H9 (cell line): ENCODE measurements around the gene COL4A2. TPM values are rescaled to one million over a fixed set of nuclear protein-coding genes. Genes with fewer than 3 reads are reported as not detected.

ENCODE experiments used
- DNase-seq: peaks from one replicate; pipeline ENCODE4 v3.0.0-alpha.2; 2017
- H2AFZ ChIP-seq: one replicate; pipeline ENCODE4 v1.6.1; 2013; ENCODE audit warnings: mild to moderate bottlenecking, low read length, control low read depth, moderate library complexity
- H2AK5ac ChIP-seq: 2 replicates; pipeline ENCODE4 v1.6.1; 2013; ENCODE audit warnings: low read length, control low read depth, mixed read lengths; ENCODE audit not compliant: insufficient read length
- H2BK120ac ChIP-seq: one replicate; pipeline ENCODE4 v1.6.1; 2013; ENCODE audit warnings: low read depth, mild to moderate bottlenecking, low read length, control low read depth, inconsistent platforms; ENCODE audit not compliant: poor library complexity, severe bottlenecking
- H2BK12ac ChIP-seq: 2 replicates; pipeline ENCODE4 v1.6.1; 2013; ENCODE audit warnings: low read length, control low read depth, mixed read lengths, low read depth; ENCODE audit not compliant: insufficient read length
- H2BK15ac ChIP-seq: 2 replicates; pipeline ENCODE4 v1.6.1; 2013; ENCODE audit warnings: low read depth, low read length, control low read depth
- H2BK20ac ChIP-seq: one replicate; pipeline ENCODE4 v1.6.1; 2013; ENCODE audit warnings: low read depth, mild to moderate bottlenecking, low read length, control low read depth, inconsistent platforms; ENCODE audit not compliant: poor library complexity, severe bottlenecking
- H2BK5ac ChIP-seq: 2 replicates; pipeline ENCODE4 v1.6.1; 2013; ENCODE audit warnings: low read length, control low read depth, mixed read lengths; ENCODE audit not compliant: insufficient read length
- H3K14ac ChIP-seq: 2 replicates; pipeline ENCODE4 v1.6.1; 2013; ENCODE audit warnings: low read length, control low read depth; ENCODE audit not compliant: insufficient read depth
- H3K18ac ChIP-seq: 2 replicates; pipeline ENCODE4 v1.6.1; 2013; ENCODE audit warnings: low read depth, mild to moderate bottlenecking, mixed read lengths, low read length, control low read depth; ENCODE audit not compliant: insufficient read length
- H3K23ac ChIP-seq: 2 replicates; pipeline ENCODE4 v1.6.1; 2013; ENCODE audit warnings: low read length, control low read depth, mixed read lengths, low read depth; ENCODE audit not compliant: insufficient read length
- H3K23me2 ChIP-seq: 2 replicates; pipeline ENCODE4 v1.6.1; 2013; ENCODE audit warnings: low read depth, mild to moderate bottlenecking, mixed read lengths, low read length, control low read depth; ENCODE audit not compliant: insufficient read length, poor library complexity, severe bottlenecking
- H3K27ac ChIP-seq: 2 replicates; pipeline ENCODE4 v1.5.1; 2013; ENCODE audit warnings: low read length, control low read depth, mixed read lengths, low read depth; ENCODE audit not compliant: insufficient read length
- H3K27me3 ChIP-seq: 2 replicates; pipeline ENCODE4 v1.6.1; 2013; ENCODE audit warnings: low read length, control low read depth, inconsistent platforms; ENCODE audit not compliant: insufficient read depth
- H3K4ac ChIP-seq: 2 replicates; pipeline ENCODE4 v1.6.1; 2013; ENCODE audit warnings: low read depth, mild to moderate bottlenecking, control low read depth, inconsistent platforms, low read length, moderate library complexity
- H3K4me1 ChIP-seq: 2 replicates; pipeline ENCODE4 v1.6.1; 2013; ENCODE audit warnings: low read length, control low read depth, inconsistent platforms; ENCODE audit not compliant: insufficient read depth
- H3K4me2 ChIP-seq: 2 replicates; pipeline ENCODE4 v1.6.1; 2013; ENCODE audit warnings: low read length, control low read depth, mixed read lengths; ENCODE audit not compliant: insufficient read length, insufficient read depth
- H3K56ac ChIP-seq: 2 replicates; pipeline ENCODE4 v1.6.1; 2013; ENCODE audit warnings: low read depth, mild to moderate bottlenecking, mixed read lengths, low read length, control low read depth; ENCODE audit not compliant: insufficient read length
- H3K79me1 ChIP-seq: 2 replicates; pipeline ENCODE4 v1.6.1; 2013; ENCODE audit warnings: low read depth, mild to moderate bottlenecking, moderate library complexity, low read length, control low read depth, inconsistent platforms; ENCODE audit not compliant: insufficient read depth, poor library complexity, severe bottlenecking
- H3K79me2 ChIP-seq: 2 replicates; pipeline ENCODE4 v1.6.1; 2013; ENCODE audit warnings: low read length, control low read depth, inconsistent platforms; ENCODE audit not compliant: insufficient read depth
- H3K9ac ChIP-seq: 2 replicates; pipeline ENCODE4 v1.6.1; 2013; ENCODE audit warnings: low read length, control low read depth, mixed read lengths; ENCODE audit not compliant: insufficient read length; ENCODE audit errors: extremely low read depth
- H3K9me3 ChIP-seq: one replicate; pipeline ENCODE4 v1.6.1; 2013; ENCODE audit warnings: low read depth, low read length, inconsistent platforms; ENCODE audit not compliant: control insufficient read depth
- H3T11ph ChIP-seq: one replicate; pipeline ENCODE4 v1.6.1; 2013; ENCODE audit warnings: mild to moderate bottlenecking, low read length, control low read depth, inconsistent platforms
- H4K20me1 ChIP-seq: one replicate; pipeline ENCODE4 v1.6.1; 2013; ENCODE audit not compliant: control insufficient read depth, insufficient read length, insufficient read depth
- H4K5ac ChIP-seq: 2 replicates; pipeline ENCODE4 v1.6.1; 2013; ENCODE audit warnings: low read depth, mild to moderate bottlenecking, mixed read lengths, low read length, control low read depth; ENCODE audit not compliant: insufficient read length
- H4K8ac ChIP-seq: replicated peaks from 2 replicates; pipeline ENCODE4 v1.6.1; 2013; ENCODE audit warnings: low read length, control low read depth, mixed read lengths, low read depth; ENCODE audit not compliant: insufficient read length
- H4K91ac ChIP-seq: 2 replicates; pipeline ENCODE4 v1.6.1; 2013; ENCODE audit warnings: low read depth, mild to moderate bottlenecking, moderate library complexity, mixed read lengths, low read length, control low read depth; ENCODE audit not compliant: insufficient read length
- H3K27ac Mint-ChIP-seq, 3 experiments: 2 replicates in 2 of 3; 3 replicates in 1 of 3; pipeline ENCODE4 v1.8.0; 2020 to 2021; ENCODE audit warnings: mixed read lengths in 3 of 3, mild to moderate bottlenecking in 1 of 3, moderate library complexity in 1 of 3
- H3K27me3 Mint-ChIP-seq: 2 replicates; pipeline ENCODE4 v1.8.0; 2021; ENCODE audit warnings: low read depth, mild to moderate bottlenecking, moderate library complexity, mixed read lengths
- H3K36me3 Mint-ChIP-seq, 3 experiments: 2 replicates in 2 of 3; 3 replicates in 1 of 3; pipeline ENCODE4 v1.8.0; 2020 to 2021; ENCODE audit warnings: low read depth in 3 of 3, mixed read lengths in 3 of 3; ENCODE audit not compliant: insufficient read depth in 1 of 3
- H3K4me1 Mint-ChIP-seq, 2 experiments: 2 replicates each; pipeline ENCODE4 v1.8.0; 2020; ENCODE audit warnings: mixed read lengths in 2 of 2
- H3K4me3 Mint-ChIP-seq, 2 experiments: 2 replicates in 1 of 2; 3 replicates in 1 of 2; pipeline ENCODE4 v1.8.0; 2020 to 2021; ENCODE audit warnings: mild to moderate bottlenecking in 2 of 2, mixed read lengths in 2 of 2, moderate library complexity in 1 of 2
- H3K9me3 Mint-ChIP-seq, 2 experiments: 2 replicates in 1 of 2; 3 replicates in 1 of 2; pipeline ENCODE4 v1.8.0; 2020; ENCODE audit warnings: mild to moderate bottlenecking in 2 of 2, mixed read lengths in 2 of 2, moderate library complexity in 1 of 2
- WGBS: extraction: QIAGEN DNeasy Blood & Tissue Kit; methylation state at CpG from one replicate; pipeline ENCODE4 v1.1.7; 2013; ENCODE audit warnings: missing lambda C conversion rate, low lambda C conversion rate, mixed read lengths; ENCODE audit not compliant: insufficient read length; ENCODE audit errors: extremely low coverage; 5-methylcytosine and 5-hydroxymethylcytosine counted together
- total RNA-seq: library from RNA; stranded (reverse); gene quantifications from 2 replicates; pipeline ENCODE4 v1.2.1, GENCODE V29; 2021
- TF ChIP-seq, protein P1 (sequence below): fragments of 200-600 bp; sonication (generic); conservative IDR thresholded peaks from 3 replicates; pipeline ENCODE4 v1.8.0; 2021; ENCODE audit warnings: antibody characterized with exemption, mild to moderate bottlenecking

COL4A2 gene
- total RNA-seq, 1 experiment from 2014 or later, result 76.5 TPM

GRCh38 chr13:110559429-110559943 lies 252.4 kb downstream of the COL4A2 start:
- Histone ChIP-seq H4K5ac (no peak overlapping the region), H3K79me2 (peaks cover 8% of the 10 kb centered on the region; the same call in 1 of the 2 replicates), H2AK5ac (no peak overlapping the region), H3K27ac (no peak overlapping the region), H3K9ac (no peak overlapping the region), H2BK12ac (no peak overlapping the region), H3K23ac (no peak overlapping the region), H3K14ac (no peak overlapping the region; the same call in 1 of the 2 replicates), H2BK15ac (no peak overlapping the region), H3K9me3 (no peaks in the 10 kb centered on the region), H3K56ac (no peak overlapping the region), H2BK5ac (no peak overlapping the region), H3K27me3 (no peaks in the 10 kb centered on the region; the same call in 1 of the 2 replicates), H2BK120ac (no peak overlapping the region), H4K8ac (no peak overlapping the region), H2AFZ (no peak overlapping the region), H2BK20ac (no peak overlapping the region), H3K4me1 (peaks cover 10% of the 10 kb centered on the region; the same call in 1 of the 2 replicates), H3K4me2 (peak overlapping the region; percentile 88), H3K4ac (no peak overlapping the region), H4K20me1 (no peaks in the 10 kb centered on the region), H3K79me1 (no peaks in the 10 kb centered on the region), H3K18ac (no peak overlapping the region), H3K23me2 (peaks cover 4% of the 10 kb centered on the region), H4K91ac (no peak overlapping the region), H3T11ph (no peak overlapping the region)
- Mint-ChIP-seq H3K27me3 (peaks cover 15% of the 10 kb centered on the region), H3K27ac (no peak overlapping the region), H3K4me1 (peaks cover 22 to 46% of the 10 kb centered on the region in 2 experiments), H3K36me3 (peaks cover 8 to 17% (median 10%) of the 10 kb centered on the region in 3 experiments), H3K9me3 (peaks cover 3 to 6% of the 10 kb centered on the region in 2 experiments; a peak in 2 of 5 replicates), H3K4me3 (peak overlapping the region; percentile 62 to 76; a peak in 2 of 5 replicates)
- WGBS, result no CpG with 5 or more reads among the region's 15 CpGs
- TF ChIP-seq, protein P1, sequence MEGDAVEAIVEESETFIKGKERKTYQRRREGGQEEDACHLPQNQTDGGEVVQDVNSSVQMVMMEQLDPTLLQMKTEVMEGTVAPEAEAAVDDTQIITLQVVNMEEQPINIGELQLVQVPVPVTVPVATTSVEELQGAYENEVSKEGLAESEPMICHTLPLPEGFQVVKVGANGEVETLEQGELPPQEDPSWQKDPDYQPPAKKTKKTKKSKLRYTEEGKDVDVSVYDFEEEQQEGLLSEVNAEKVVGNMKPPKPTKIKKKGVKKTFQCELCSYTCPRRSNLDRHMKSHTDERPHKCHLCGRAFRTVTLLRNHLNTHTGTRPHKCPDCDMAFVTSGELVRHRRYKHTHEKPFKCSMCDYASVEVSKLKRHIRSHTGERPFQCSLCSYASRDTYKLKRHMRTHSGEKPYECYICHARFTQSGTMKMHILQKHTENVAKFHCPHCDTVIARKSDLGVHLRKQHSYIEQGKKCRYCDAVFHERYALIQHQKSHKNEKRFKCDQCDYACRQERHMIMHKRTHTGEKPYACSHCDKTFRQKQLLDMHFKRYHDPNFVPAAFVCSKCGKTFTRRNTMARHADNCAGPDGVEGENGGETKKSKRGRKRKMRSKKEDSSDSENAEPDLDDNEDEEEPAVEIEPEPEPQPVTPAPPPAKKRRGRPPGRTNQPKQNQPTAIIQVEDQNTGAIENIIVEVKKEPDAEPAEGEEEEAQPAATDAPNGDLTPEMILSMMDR, result no peak
- no peak for DNase-seq
